HG03342 (cell line): Measurements from ENCODE around the gene TAF9.
"Not testable (repeated sequence)": the region's sequence is repeated elsewhere in the genome, so short reads cannot be mapped to it uniquely, and the experiment has no call there.

Source experiments
- ATAC-seq: cut with Tn5 transposase; IDR thresholded peaks from one replicate; pipeline ENCODE4 v1.9.1; 2021; ENCODE audit warnings: mild to moderate bottlenecking, moderate library complexity; ENCODE audit not compliant: unreplicated experiment

TAF9 gene

GRCh38 chr5:69341520-69342161, 27.7 kb downstream of the TAF9 start:
- ATAC-seq: no peak

DNA sequence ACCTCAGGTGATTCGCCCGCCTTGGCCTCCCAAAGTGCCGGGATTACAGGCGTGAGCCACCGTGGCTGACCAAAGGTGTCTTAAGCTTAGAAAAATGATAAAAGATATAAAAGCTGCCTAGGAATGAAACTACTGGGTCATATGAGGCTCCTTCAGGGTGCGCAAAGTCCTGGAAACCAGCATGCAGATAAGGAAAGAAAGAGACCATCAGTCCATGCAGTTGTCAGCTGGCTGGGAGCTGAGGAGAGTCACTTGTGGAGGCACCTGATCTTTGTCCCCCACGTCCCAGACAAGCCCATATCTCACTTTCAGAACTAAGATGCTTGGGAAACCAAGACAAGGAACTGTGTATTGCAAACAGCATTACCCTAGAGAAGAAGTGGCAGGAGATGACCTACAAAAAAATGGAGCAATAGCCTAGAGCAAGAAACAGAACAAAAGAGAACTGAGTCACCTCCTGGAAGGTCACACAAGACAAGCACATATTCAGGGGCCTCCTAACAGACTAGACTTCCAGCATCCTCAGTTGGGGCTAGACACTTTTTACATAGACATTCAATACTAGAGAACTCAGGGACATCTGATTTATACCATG, 33.9 kb downstream of the TAF9 start:
- ATAC-seq: no peak

DNA sequence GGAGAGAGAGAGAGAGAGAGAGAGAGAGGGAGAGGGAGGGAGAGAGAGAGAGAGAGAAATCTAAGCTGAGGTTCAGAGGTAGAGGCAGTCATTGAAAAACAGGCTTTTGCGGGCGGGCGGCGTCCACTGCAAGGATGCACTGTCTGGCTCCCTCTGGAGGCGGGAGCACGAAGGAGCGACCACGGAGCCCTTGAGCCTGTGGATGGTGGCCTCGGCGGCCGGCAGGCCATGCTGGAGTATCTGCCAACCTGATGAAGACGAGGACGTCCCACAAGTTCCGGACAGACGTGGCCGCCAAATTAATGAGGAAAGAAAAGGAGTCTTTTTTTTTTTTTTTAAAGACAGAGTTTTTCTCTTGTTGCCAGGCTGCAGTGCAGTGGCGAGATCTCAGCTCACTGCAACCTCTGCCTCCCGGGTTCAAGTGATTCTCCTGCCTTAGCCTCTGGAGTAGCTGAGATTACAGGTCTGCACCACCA, 34.5 kb downstream of the TAF9 start:
- ATAC-seq: peak; percentile 63

GRCh38 chr5:69333668-69334315, 35.5 kb downstream of the TAF9 start:
- ATAC-seq: not testable (repeated sequence)

- ATAC-seq: no peak
Measured at GRCh38 chr5:69331528-69332445, 37.5 kb downstream of the TAF9 start.

DNA sequence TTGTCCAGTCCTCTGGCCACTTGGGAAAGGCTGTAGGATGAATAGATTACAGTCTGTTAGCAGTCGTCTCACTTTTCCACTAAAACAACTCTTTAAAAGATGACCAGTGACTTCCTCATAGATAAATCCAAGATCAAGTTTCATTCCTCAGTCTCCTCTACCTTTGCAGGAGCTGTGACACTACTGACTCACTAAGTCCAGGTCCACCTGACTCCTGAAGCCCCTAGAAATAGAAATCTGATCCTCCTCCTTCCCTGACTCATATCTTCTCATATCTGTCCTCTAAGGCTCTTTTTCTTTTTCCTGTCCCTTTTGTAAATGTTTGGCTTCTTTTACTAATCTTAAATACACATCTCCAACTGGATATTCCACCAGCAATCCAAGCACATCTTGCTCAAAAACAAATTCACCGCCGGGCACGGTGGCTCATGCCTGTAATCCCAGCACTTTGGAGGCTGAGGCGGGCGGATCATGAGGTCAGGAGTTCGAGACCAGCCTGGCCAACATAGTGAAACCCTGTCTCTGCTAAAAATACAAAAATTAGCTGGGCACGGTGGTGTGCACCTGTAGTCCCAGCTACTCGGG, 39.3 kb downstream of the TAF9 start:
- ATAC-seq: no peak

GRCh38 chr5:69326365-69326764, 43.0 kb downstream of the TAF9 start:
- ATAC-seq: no peak

- no peak for ATAC-seq
Measured at GRCh38 chr5:69317391-69317790, 51.9 kb downstream of the TAF9 start.

- no peak for ATAC-seq
Measured at GRCh38 chr5:69315972-69316371, 53.3 kb downstream of the TAF9 start.
